ENCODE data around the gene NRIP1.

The NRIP1 gene

DNA sequence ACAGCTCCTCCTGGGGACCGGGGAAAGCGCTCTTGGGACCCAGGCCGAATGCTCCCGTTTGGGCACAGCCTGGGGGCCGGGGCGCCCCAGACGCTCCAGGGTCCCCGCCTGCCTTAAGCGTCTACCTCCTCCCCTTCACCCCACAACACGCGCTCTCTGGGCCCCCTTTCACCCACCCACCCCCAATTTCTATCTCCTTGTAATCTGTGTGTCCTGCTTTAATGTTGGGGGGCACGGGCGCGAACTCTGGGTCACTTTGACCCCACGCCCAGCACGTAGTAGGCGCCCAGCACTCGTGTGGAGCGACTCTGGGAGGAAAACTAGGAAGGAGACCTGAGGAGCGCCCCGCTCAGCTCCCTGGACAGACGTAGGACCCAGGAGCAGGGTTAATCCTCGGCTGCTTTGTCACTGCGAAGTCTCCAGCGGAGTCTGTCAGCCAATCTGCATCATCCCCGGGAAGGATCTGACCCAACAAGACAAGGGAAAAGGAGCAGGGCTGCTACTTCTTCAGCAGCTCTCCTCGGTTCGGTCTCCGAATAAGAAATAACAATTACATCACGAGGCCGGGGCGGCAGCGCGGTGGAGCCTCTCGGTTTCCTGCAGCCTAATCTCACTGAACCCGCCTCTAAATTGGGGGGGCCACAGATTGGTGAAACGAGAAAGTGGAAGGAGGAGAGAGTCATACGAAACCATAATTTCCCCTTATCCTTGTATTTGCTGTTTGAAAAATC, 757 bp upstream of the NRIP1 start:
- peak; percentile 39 to 65 for DNase-seq (ENCODE audit: low read depth in 2 of 2, low spot score in 1 of 2)

DNA sequence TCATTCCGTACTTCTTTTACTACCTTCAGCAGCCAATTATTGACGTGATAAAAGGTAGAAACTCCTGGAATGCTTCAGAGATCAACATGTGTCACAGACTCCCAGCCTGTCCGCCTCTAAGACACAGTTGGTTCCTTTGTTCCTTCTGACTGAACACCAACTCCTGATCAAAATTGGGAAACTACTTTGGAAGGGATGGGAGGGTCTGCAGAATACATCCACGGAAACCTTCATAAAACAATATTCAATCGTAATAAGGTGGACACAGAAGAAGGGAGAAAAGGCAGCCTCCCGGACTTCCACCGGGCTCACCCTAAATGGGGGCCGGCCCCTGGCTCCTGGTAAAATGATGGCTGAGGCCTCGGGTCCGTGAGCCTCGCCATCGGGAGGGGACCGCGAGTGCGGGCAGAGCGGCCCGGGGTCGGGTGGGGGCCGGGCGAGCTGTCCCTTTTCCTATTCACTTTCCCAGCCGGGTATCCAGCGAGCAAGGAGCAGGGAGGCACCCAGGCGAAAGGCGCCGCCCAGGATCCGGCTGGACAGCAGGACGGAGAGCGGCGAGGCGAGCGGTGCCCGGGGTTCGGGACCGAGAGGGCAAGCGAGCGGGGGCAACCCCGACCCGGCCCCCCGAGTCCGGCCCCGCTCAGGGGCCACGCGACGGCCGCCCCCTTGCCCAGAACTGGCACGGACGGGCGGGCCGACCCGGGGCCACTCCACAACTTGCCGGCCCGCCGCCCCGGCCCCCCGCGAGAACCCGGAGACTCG, 805 bp downstream of the NRIP1 start:
- no peak for DNase-seq (ENCODE audit: low read depth in 2 of 2, low spot score in 1 of 2)

DNA sequence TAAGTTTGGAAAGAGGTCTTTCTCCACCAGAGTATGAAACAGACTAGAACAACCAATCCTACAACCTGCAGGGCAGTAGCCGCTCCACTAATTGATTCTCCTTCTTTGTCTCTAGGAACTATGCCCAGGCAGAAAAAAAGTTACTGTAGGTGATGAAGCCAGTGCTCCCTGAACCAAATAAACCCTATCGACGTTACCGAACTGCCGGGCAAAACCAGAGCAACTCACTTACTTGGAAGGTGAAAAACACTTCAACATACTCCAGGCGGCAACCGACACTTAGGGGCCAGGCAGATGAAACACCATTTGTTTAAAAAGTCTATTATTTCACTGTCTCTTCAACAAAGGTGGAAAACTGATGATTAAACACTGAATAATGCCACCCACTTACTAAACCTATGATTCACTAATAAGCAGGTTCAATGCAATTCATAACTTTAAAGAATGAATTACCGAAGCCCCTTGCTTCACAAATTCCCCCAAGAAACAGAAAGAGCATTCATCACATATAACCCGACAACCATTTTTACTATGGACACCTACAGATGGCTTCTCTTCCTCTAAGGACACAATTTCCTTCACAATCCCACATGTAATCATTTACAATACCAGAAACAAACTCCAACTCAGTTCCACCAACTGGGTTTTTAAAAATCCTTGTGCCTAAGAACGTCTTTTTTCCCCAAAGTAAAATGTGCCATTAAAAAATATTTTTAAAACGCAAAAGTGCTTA, 1.6 kb downstream of the NRIP1 start:
- DNase-seq (ENCODE audit: low read depth in 2 of 2, low spot score in 1 of 2), result peak in 1 of 2 donors; percentile 22

GRCh38 chr21:15062606-15062965, 2.2 kb downstream of the NRIP1 start:
- DNase-seq (ENCODE audit: low read depth in 2 of 2, low spot score in 1 of 2), result no peak

DNA sequence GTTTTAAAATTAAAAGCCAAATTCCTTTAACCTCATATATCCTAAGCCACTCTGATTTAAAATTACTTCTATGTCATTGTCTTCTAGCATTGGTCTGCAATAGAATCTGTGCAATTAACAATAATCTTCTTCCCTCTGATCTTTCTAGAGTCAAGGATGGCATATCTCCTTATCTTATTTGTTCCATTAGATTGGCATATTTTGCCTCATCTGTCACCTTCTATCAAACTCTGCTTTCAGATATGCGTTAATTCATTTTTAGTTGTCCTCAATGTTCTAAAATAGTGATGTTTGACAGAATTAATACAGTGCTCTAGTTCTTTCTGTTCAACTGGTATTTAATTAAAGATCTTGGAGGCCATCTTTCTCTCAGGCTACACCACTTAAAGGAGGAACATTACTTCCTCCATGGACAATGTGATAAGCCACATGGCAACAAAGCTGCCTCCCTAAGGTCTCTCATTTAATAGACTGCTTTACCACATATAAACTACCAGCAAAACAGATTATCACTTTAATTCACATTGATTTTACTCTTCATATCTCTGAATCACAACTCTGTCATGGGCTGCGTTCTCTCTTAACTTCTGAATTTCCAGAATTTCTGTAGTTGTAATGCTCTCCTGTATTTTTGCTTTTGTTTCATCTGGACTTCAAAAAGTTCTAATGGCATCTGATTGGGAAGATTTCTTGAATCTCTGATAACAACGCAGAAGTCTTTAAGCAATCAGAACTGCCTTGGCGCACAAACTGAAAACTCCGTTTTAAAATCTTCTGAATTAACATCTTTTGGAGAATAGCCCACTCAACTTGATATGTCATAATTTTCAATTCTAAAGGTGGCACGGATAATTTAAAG, 2.8 kb downstream of the NRIP1 start:
- no peak for DNase-seq (ENCODE audit: low read depth in 2 of 2, low spot score in 1 of 2)

DNA sequence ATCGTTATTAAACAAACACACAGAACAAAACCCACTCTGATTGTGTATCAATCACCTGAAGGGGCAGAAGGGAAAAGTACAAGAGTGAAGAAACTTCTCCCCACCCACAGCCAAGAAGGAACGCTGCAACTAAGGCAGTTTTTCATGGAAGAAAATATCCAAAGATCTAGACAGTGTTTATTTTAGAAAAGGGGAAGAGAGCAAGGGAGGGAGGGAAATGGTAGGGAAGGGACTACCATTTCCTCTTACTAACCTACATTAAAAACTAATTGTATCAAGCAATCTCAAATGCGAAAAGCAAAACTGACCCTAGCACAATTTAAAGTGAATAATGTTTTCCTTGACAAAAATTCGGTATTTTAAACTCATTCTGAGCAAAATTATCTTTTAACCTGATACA, 3.5 kb downstream of the NRIP1 start:
- DNase-seq (ENCODE audit: low read depth in 2 of 2, low spot score in 1 of 2), result no peak

GRCh38 chr21:15060543-15061175, 4.1 kb downstream of the NRIP1 start:
- DNase-seq (ENCODE audit: low read depth in 2 of 2, low spot score in 1 of 2), result no peak

- no peak for DNase-seq (ENCODE audit: low read depth in 2 of 2, low spot score in 1 of 2)
Measured at GRCh38 chr21:15059397-15059796, 5.4 kb downstream of the NRIP1 start.

DNA sequence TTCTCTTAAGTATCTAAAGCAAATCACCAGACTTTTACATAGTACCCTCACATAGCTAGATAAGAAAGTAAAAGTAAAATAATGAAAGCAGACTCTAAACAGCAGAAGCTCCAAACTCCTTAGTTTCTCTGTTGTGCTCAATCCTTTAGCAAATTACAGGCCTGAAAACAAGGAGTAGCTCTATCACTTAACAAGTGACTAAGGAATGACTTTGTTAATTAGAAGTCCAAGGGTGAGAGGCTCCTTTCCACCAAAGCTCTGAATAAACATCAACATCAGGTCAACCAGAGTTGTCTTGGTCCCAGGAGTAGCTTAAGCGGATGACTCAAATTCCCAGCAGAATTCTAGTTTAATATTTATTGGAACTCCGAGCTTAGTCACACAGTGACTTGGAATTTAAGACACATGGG, 5.9 kb downstream of the NRIP1 start:
- no peak for DNase-seq (ENCODE audit: low read depth in 2 of 2, low spot score in 1 of 2)

- DNase-seq (ENCODE audit: low read depth in 2 of 2, low spot score in 1 of 2), result no peak
Measured at GRCh38 chr21:15057285-15057684, 7.5 kb downstream of the NRIP1 start.

- DNase-seq (ENCODE audit: low read depth in 2 of 2, low spot score in 1 of 2), result no peak
Measured at GRCh38 chr21:15054606-15055239, 10.1 kb downstream of the NRIP1 start.

DNA sequence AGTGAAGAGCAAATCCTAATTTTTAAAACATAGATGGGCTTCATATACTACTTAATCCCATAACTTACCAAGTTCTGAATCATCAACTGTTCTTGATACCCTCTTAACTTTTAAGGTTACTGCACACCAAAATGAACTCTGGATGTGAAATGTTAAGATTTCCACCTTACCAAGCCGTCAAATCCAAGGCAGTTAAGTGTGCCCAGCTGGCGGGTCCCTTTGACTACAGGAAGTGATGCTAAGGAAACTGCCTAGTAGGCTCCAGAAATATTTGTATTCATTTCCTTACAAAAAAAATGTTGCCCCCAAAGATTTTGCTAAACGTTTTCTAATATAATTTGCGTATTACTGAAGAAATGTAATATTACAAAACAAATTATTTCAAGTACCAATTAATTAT, 10.7 kb downstream of the NRIP1 start:
- DNase-seq (ENCODE audit: low read depth in 2 of 2, low spot score in 1 of 2), result no peak

- no peak for DNase-seq (ENCODE audit: low read depth in 2 of 2, low spot score in 1 of 2)
Measured at GRCh38 chr21:15053500-15053899, 11.3 kb downstream of the NRIP1 start.

DNA sequence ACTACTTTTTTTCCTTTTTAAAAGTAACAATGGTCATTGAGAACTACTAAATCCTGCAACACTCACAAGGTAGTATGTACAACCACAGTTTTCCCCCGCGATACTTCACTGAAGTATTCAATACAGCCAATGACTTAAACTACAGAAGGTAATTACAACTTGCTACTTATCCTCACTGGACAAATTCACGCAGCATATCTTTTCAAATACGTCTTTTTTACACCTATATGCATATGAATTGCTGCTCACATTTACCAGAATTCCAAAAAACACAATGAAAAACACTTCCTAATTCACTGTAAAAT, 12.4 kb downstream of the NRIP1 start:
- no peak for DNase-seq (ENCODE audit: low read depth in 2 of 2, low spot score in 1 of 2)

GRCh38 chr21:15051644-15052458, 12.9 kb downstream of the NRIP1 start:
- no peak for DNase-seq (ENCODE audit: low read depth in 2 of 2, low spot score in 1 of 2)

DNA sequence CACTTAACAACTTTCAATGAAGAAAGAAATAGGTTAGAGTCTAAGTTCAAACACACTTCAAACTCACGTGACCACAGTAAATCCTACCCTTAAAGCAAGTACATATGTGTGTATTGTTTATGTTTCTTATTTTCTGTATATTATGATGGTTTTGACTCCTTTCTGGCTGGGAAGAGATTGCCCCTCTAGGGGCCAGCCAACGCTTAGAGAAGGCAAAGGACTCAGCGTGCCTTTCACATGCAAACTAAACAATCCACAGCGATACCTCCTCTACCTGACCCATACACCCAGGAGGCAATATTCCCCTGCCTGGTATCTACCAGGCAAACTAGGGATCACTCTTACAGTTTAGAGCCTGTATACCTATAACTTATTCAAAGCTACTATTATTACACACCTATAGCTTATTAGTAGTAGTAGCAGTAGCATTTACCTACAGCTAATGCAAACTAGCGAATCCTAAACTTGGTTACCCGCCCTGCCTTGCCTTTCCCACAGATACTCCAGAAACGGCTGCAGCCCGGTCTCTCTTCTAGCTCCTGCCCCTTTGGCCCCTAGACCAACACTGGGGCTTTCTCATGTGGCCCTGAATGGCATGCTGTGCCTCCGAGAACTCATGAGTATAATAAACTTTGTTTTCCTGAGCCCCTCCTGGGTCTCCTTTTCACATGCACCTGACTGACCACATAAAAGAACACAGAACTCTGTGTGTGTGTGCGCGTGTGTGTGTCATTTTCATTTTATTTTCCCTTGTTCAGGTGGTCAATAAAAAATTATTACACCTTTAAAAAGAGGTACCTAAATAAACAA, 14.0 kb downstream of the NRIP1 start:
- no peak for DNase-seq (ENCODE audit: low read depth in 2 of 2, low spot score in 1 of 2)

- DNase-seq (ENCODE audit: low read depth in 2 of 2, low spot score in 1 of 2), result no peak
Measured at GRCh38 chr21:15045017-15045416, 19.8 kb downstream of the NRIP1 start.

DNA sequence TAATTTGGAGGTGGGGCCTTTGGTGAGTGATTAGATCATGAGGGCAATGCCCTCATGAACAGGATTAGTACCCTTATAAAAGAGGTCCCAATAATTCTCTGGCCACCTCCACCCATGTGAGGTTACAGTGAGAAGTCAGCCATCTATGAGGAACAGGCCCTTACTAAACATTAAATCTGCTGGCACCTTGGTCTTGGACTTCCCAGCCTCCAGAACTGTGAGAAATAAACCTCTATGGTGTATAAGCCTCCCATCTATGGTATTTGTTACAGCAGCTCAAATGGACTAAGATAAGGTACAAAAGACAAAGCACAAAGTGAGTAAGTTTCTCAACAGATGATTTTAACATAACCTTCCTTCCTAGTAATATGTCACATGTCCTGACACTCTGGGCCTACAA, 22.3 kb downstream of the NRIP1 start:
- no peak for DNase-seq (ENCODE audit: low read depth in 2 of 2, low spot score in 1 of 2)
